Dermis blood vessel endothelial cell (primary cell): ENCODE data around the gene PLXDC2. TPM values are rescaled to one million over a fixed set of nuclear protein-coding genes. Genes with fewer than 3 reads are reported as not detected.
A peak's percentile ranks its signal among the peaks of the same experiment; 100 is the strongest.
"Not testable (repeated sequence)": the region's sequence is repeated elsewhere in the genome, so short reads cannot be mapped to it uniquely, and the experiment has no call there.

Source experiments
- DNase-seq: peaks from one replicate; pipeline ENCODE4 v3.0.0; 2010
- total RNA-seq: library from RNA; depleted of rRNA; stranded (reverse); fragments of >200 nt; gene quantifications from 2 replicates; pipeline ENCODE4 v1.2.3, GENCODE V29; 2014

Gene PLXDC2
- total RNA-seq, result 2.7 and 5.5 TPM in 2 replicates

DNA sequence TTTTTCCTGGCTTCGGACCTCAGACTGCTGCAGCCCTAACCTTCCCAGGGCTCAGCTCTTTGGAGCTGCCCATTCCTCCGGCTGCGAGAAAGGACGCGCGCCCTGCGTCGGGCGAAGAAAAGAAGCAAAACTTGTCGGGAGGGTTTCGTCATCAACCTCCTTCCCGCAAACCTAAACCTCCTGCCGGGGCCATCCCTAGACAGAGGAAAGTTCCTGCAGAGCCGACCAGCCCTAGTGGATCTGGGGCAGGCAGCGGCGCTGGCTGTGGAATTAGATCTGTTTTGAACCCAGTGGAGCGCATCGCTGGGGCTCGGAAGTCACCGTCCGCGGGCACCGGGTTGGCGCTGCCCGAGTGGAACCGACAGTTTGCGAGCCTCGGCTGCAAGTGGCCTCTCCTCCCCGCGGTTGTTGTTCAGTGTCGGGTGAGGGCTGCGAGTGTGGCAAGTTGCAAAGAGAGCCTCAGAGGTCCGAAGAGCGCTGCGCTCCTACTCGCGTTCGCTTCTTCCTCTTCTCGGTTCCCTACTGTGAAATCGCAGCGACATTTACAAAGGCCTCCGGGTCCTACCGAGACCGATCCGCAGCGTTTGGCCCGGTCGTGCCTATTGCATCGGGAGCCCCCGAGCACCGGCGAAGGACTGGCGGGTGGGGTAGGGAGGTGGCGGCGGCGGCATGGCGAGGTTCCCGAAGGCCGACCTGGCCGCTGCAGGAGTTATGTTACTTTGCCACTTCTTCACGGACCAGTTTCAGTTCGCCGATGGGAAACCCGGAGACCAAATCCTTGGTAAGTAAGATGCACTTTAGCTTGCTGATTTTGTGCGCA, at the start of gene PLXDC2:
Gene PLXDC2 (plus strand): TSS at position 22 of the 820 bp plus-strand sequence.
- peak; percentile 30 for DNase-seq

- DNase-seq, result no peak
Observed at GRCh38 chr10:19767876-19768275, 48.4 kb upstream of the PLXDC2 start.

DNA sequence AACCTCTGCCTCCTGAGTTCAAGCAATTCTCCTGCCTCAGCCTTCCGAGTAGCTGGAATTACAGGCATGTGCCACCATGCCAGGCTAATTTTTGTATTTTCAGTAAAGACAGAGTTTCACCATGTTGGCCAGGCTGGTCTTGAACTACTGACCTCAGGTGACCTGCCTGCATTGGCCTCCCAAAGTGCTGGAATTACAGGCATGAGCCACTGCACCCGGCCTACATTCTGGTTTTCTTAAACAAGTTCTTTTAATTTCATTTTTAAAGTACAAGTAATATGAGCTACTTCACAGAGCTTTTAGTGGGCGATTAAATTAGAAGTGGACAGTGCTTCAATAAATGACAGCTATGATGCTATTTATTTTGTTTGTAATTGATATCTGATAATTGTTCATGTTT, 46.4 kb upstream of the PLXDC2 start:
- not testable (repeated sequence) for DNase-seq

DNA sequence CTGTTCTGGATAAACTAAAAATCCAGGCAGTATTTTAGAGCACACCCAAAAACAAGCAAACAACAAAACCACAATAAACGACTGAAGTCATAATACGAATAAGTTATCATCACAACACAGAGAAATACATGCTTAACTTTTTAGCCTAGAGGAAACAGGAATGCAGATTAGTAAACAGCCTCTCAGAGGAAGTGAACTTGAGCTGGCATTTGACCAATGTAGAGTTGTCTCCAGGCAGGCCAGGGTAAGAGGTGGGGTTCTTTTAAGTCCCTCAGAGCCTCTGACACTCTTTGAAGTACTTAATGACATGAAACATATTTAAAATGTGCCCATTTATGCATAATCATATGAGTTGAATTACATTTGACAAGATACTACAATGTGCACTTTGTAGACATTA, 43.3 kb upstream of the PLXDC2 start:
- no peak for DNase-seq

DNA sequence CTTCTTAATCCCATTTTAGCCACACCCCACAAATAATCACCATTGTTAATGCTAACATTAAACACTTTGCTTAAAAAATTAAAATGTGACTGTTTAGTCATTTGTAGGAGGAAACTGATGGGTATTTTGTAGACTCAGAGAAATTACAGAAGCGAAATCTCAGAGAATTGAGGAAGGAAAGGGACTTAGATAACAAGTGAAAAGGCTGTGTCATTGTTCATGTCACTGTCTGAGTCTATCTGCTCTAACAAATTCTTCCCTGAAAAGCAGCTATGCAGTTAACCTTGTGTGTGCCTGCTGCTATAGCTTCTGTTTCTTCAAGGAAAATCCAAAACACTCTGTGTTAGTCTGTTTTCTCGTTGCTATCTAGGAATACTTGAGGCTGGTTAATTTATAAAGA, 40.9 kb upstream of the PLXDC2 start:
- DNase-seq, result no peak

- no peak for DNase-seq
Observed at GRCh38 chr10:19777806-19778205, 38.4 kb upstream of the PLXDC2 start.

DNA sequence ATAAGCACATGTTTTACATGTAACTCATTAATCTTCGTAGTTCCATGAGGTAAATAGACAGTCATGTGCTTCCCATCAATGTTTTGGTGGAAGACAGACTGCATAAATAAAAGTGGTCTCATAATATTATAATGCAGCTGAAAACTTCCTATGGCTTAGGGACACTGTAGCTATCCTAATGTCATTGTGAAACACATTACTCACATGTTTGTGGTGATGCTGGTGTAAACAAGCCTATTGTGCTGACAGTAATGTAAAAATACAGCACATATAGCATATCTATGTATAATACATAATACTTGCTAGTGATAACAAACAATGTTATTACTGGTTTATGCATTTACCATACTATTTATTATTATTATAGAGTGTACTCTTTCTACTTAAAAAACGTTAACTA, 37.2 kb upstream of the PLXDC2 start:
- no peak for DNase-seq

GRCh38 chr10:19782430-19783089, 33.7 kb upstream of the PLXDC2 start:
- DNase-seq, result no peak

DNA sequence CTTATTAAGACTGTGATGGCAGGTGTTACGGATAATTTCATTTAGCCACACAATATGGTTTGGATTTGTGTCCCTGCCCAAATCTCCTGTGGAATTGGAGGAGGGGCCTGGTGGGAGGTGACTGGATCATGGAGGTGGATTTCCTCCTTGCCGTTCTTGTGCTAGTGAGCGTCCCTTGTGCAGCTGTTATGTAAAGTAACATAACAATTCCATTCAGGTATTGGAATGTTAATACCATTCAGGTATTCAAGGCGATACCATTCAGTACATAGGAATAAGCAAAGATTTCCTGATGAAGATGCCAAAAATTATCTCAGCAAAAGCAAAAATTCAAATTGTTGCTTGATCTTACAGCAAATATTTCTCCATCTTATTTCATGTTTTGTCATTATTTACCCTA, 32.5 kb upstream of the PLXDC2 start:
- DNase-seq, result no peak

DNA sequence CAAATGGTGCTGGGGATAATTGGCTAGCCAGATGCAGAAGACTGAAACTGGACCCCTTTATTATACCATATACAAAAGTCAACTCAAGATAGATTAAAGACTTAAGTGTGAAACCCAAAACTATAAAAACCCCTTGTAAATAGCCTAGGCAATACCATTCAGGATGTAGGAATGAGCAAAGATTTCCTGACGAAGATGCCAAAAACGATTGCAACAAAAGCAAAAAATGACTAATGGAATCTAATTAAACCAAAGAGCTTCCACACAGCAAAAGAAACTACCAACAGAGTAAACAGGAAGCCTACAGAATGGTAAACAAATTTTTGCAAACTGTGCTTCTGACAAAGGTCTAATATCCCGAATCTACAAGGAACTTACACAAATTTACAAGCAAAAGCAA, 30.9 kb upstream of the PLXDC2 start:
- DNase-seq, result no peak

GRCh38 chr10:19788075-19788686, 28.1 kb upstream of the PLXDC2 start:
- peak; percentile 42 for DNase-seq

DNA sequence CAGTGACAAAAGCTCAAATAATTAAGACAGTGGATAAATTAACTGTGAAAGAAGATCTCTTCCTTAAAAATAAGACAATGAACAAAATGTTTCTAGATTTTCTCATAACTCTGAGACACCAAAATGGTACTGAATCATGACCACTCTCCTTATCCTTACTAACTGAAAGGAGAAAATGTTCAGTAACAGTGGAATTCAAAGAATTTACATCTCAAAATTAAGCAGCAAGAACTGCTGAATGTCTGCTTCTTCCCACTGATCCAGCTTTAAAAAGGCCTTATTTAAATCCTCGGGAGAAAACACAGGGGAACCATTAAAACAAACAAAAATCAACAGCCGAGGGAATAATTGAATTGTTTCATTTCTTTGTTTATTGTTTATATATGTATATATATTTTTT, 27.3 kb upstream of the PLXDC2 start:
- DNase-seq, result no peak

DNA sequence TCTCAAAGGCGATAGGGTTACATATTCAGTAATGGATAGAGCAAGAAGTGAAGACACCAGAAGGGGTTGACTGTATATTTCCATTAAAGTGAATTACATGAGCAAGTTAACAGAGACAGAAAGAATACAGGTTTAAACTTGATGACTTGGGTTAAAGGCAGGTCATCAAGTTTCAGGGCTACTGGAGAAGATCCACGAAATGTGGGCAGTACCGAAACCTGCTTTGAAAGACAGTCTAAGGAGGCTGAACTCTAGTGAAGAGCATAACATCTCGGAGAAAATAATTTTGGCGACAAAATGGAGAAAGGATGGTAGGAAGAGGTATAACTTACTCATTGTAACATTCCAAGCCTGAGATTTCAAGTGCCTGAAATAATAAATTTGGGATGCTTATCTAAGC, 26.6 kb upstream of the PLXDC2 start:
- DNase-seq, result no peak

GRCh38 chr10:19791032-19791431, 25.2 kb upstream of the PLXDC2 start:
- DNase-seq, result no peak

- no peak for DNase-seq
Observed at GRCh38 chr10:19795684-19796083, 20.5 kb upstream of the PLXDC2 start.

DNA sequence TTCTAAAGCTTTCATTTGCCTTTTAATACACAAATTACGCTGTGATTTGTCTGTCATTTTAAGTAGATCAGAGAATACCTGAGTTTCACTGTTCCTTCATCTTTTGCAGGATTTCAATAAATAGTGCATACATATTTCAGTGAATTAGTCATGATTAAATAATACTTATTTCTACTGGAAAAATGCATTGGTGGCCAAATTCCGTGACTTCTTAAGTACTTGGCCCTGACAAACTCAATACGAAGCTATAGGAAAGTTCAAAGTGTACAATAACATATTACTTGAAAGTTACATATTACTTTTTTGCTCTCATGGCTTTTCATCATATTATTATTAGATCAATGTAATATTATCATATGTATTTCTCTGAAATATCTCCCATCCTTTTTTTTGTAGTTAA, 16.1 kb upstream of the PLXDC2 start:
- DNase-seq, result no peak

GRCh38 chr10:19801369-19801768, 14.9 kb upstream of the PLXDC2 start:
- DNase-seq, result no peak

GRCh38 chr10:19803676-19804075, 12.6 kb upstream of the PLXDC2 start:
- no peak for DNase-seq

DNA sequence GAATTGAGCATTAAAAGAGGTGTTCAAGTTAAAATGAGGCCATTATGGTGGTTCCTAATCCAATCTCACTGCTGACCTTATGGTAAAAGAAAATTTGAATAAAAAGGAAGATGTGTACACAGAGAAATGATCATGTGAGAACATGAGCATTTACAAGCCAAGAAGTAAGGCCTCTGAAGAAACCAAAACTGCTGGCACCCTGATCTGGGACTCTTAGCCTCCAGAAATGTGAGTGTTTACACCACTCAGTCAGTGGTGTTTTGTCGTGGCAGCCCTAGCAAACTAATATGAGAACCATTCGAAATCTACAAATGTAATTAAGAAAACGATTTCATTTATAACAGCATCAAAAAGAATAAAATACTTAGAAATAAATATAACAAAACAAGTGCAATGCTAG, 6.8 kb upstream of the PLXDC2 start:
- DNase-seq, result no peak

DNA sequence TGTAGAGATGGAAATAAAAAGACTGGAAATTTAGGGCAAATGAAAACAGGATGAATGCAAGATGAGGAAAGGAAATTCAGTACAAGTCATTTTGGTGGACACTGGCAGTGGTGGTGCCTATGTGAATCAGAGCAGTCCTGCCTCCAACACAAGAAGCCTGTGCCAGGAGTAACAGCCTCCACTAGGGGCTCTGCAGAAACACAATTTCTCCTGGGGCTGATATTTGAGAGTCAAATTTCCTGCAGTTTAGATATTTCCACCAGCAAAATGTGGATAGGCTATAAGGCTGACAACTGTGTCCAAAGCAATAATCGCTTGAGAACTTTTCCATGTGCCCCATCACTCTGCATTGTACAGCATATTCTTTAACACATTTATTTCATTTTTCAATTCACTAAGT, 4.7 kb upstream of the PLXDC2 start:
- DNase-seq, result no peak

DNA sequence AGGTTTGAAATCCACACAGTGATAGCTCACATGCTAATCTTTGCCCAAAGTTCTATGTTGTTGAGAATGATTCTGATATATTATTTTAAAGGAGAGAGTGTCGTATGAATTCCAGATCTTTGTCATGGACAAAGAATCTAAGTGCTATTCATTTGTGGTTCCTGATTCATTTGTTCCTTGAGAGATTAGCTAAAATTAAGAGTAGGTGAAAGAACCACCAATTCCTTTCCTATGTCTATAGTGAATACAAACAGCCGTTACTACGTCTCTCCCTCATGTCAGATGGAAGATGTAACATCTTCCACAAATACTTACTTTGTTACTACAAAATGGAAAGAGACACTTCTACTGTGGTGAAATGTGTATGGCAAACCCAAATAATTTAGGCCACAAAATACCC, 3.3 kb upstream of the PLXDC2 start:
- DNase-seq, result no peak

DNA sequence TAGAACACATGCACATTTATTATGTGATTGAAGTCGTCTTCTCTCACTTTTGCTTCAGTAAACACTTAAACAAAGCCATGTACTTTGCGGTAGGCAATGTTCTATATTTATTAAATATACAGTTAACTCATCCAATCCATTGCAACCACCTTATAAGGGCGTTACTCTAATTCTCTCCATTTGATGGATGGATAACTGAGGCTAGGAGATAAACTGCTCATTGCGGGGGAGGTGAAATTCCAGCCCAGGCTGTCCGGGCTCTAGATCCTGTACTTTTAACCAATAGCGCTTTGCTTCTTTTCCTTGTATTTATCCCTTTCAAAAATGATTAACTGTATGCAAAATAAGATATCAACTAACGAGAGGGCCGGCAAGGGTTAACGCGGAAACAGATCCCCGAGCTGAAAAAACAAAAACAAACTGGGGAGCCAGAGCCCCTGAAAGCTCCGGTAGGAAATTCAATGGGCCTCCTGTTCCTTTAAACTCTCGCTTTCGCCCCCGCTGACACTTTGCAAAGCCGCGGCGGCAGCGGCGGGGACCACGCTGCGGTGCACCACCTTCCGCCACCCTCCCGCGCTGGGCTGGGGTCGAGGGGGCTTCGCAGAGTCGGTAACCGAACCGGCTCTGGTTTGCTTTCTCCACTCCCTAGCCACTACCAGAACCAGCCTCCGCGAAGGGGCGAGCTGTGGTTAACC, 1.0 kb upstream of the PLXDC2 start:
- DNase-seq, result no peak

DNA sequence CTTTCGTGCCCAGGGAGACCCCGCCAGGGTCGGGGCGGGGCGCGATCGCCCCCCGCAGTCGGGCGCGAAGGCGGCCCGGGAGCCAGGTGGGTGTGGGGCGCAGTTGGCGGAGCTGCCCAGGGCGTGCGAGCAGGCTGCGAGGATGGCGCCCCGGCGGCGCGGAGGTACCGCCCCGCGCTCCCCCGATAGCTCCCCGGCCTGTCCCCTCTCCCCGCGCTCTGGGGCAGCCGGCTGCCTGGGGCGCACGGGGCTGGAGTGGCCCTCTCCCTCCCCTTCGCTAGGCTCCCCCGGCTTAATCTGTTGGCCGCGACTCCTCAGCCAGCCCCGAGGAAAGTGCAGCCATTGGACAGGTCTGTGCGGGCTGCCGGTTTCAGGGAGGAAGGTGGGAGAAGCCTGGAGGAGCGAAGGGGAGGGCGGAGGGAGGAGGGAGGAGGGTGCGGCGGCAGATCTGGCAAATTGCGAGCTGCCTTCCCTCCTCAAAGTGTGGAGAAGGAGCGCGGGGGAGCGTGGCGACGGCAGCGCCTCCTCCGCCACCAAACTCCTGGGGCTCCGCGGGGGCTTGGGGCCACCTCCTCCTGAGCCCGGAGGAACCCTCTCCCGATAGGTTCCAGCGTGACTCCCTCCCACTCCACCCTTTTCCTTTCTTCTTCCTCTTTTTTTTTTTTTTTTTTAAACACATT, 361 bp upstream of the PLXDC2 start:
- DNase-seq, result peak; percentile 3
